GM10248 (cell line): Measurements from ENCODE around the gene ANXA1.

Experiments
- CTCF ChIA-PET: fragments of 300-600 bp; sonication (Branson Sonifier 250); formaldehyde crosslinking; extraction: SDS; loops from one replicate; lab custom pipeline; 2021; ENCODE audit warnings: antibody characterized with exemption; lab: Yijun Ruan, JAX
- POLR2A ChIA-PET: fragments of 350-650 bp; sonication (Branson Sonifier 250); formaldehyde crosslinking; extraction: SDS; loops from one replicate; lab custom pipeline; 2020; ENCODE audit warnings: antibody characterized with exemption; lab: Yijun Ruan, JAX
- DNase-seq: peaks from one replicate; pipeline ENCODE4 v3.0.0; 2012; ENCODE audit errors: extremely low spot score
- TF ChIP-seq, protein P1 (sequence below): IDR thresholded peaks from 2 replicates; pipeline ENCODE4 v1.5.1; 2012; ENCODE audit warnings: mild to moderate bottlenecking, low read depth; ENCODE audit errors: extremely low read depth, missing control alignments, control extremely low read depth

The ANXA1 gene

DNA sequence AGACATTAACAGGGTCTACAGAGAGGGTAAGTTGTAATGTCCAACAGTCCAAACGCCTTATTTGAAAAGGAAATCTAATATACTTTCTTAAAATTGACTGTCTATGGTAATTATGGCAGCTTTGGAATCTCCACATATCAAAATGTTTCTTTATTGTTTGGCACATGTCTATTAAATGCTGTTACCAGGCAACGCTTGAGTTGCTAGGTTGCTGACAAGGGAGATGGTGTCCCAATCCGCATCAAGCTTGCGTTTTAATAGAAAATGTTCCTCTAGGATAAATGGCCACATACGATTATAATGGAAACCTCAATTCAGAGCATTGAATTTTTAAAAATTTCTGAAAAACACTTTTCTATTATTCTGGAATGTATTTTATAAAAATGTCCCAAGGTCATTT is 9.2 kb downstream of the ANXA1 start:
- ChIA-PET POLR2A (interaction anchor here (0.6 kb wide), 1 partner anchor 1122 kb away, joined by 4 read pairs; no protein-coding TSS in a partner anchor), CTCF (no interaction called here)
- TF ChIP-seq, protein P1, sequence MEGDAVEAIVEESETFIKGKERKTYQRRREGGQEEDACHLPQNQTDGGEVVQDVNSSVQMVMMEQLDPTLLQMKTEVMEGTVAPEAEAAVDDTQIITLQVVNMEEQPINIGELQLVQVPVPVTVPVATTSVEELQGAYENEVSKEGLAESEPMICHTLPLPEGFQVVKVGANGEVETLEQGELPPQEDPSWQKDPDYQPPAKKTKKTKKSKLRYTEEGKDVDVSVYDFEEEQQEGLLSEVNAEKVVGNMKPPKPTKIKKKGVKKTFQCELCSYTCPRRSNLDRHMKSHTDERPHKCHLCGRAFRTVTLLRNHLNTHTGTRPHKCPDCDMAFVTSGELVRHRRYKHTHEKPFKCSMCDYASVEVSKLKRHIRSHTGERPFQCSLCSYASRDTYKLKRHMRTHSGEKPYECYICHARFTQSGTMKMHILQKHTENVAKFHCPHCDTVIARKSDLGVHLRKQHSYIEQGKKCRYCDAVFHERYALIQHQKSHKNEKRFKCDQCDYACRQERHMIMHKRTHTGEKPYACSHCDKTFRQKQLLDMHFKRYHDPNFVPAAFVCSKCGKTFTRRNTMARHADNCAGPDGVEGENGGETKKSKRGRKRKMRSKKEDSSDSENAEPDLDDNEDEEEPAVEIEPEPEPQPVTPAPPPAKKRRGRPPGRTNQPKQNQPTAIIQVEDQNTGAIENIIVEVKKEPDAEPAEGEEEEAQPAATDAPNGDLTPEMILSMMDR: no peak
- no peak for DNase-seq

DNA sequence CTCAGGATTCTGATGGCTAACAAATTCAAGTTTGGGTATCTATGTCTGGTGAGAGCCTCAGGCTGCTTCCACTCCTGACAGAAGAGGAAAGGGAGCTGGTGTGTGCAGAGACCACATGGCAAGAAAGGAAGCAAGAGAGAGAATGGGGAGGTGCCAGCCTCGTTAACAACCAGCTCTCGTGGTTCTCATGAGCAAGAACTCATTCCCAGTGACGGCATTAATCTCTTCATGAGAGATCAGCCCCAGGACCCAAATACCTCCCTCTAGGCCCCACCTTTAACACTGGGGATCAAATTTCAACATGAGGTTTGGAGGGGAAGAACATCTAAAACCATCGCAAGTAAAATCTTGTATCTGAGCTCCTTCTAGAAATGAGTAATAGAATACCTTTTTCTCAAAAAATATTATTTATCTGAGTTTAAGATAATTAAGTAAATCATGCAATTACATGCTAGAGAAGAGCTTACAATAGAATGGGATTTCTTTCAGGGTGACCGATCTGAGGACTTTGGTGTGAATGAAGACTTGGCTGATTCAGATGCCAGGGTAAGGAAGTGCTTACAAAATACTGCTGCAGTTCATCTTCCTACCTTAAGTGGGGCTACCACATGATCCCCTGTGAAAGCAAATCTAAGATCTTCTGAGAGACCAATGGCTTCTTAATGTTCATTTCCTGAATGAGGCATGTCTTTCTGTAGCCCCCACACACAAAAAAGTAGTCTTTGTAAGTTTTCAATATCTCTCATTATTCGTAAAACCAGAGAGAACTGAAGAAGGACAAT is 11.5 kb downstream of the ANXA1 start:
- CTCF ChIA-PET: interaction anchor here (0.8 to 1.4 kb wide), 5 partner anchors 8 to 57 kb away, joined by 3 to 4 read pairs (median 3); no protein-coding TSS in a partner anchor

DNA sequence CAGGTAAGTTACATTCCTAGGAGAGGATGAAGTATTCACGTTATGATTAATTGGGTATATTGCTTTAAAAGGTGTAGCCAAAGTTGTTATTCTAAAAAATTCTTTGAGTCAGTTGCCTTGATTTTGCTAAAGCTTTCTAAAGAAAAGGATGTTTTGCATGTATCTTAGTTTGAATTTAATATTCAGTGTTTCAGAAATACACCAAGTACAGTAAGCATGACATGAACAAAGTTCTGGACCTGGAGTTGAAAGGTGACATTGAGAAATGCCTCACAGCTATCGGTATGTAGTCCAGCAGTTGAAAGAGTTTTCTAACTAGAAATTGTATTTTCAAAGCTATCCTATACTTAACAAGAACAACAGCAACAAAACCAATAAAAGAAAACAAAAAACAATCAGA is 14.2 kb downstream of the ANXA1 start:
- no peak for DNase-seq
- TF ChIP-seq, protein P1: no peak
- ChIA-PET POLR2A (no interaction called here), CTCF (no interaction called here)

More for the DNA sequence above, 11.5 kb downstream of the ANXA1 start:
- TF ChIP-seq, protein P1: no peak
- no peak for DNase-seq
- POLR2A ChIA-PET: no interaction called here

DNA sequence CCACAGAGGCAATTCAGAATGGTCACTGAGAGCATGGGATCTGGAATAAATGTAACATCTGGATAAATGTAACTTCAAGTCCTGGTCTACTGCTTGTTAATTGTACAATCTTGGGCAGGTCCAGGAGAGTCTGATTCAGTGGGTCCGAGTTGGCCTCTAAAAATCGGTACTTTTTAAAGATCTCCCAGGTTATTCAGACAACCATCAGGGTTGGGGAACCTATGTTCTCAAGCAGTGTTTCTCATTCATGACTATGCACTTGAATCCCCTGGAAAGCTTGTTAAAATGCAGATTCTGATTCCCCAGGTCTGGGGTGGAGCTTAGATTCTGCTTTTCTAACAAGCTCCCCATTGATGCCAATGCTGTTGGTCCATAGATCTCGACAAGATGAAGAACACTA is 14.8 kb downstream of the ANXA1 start:
- ChIA-PET CTCF (no interaction called here), POLR2A (no interaction called here)
- no peak for DNase-seq
- TF ChIP-seq, protein P1: no peak

DNA sequence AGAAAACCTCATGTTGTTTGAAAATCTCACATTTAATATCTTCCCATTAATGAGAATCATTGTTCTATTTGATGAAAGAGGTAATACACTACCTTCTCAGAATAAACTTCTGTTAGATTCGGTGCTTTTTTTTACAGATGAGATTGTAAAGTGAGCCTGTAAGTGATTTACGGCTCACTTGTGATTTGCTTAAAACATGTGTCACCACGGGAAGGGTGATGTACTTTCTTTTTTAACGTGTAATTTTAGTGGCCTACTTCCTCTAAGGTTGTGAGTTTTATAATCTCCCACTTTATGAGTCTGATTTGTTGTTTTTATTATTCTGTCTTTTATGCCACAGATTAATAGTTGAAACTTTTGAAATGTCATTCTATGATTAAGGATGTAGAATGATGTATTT is 15.9 kb downstream of the ANXA1 start:
- CTCF ChIA-PET: no interaction called here
- TF ChIP-seq, protein P1: no peak
- POLR2A ChIA-PET: no interaction called here
- DNase-seq: no peak

DNA sequence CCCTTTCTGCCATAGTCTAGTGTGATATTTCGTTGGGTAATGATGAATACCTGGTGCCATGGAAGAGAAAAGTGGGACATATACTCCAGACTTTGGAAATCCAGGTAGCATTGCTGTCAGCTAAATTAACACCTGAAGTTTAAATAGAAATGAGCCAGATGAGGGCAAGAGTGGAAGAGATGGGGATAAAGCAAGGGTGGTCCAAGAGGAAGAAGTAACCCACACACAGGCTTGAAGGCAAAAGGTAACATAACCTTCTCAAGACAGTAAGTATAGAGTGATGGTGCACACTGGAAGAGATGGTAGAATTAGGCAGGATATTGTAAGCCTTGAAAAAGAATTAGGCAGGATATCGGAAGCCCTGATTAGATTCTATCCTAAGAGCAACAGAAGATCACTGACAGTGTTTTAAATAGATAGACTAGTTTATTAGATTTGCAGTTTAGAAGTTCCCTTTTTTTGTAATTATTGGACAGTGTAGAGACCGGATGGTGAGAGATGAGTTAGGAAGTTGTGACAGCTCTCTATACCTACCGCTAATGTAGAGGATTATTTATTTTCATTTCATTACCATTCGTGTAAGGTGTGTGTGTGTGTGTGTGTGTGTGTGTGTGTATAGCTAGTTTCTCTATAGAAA is 16.8 kb downstream of the ANXA1 start:
- DNase-seq: no peak
- TF ChIP-seq, protein P1: no peak
- CTCF ChIA-PET: interaction anchor here (0.8 kb wide), 1 partner anchor 14 kb away, joined by 3 read pairs; no protein-coding TSS in a partner anchor
- POLR2A ChIA-PET: no interaction called here
